Cardiac fibroblast (primary cell): ENCODE data around the gene MAB21L4.
A peak's percentile ranks its signal among the peaks of the same experiment; 100 is the strongest.

Source experiments
- DNase-seq, 2 donors: peaks; one replicate each; pipeline versions ENCODE4 v3.0.0 to v3.0.0-alpha.2; 2010; ENCODE audit warnings: low read depth in 2 of 2
- H3K4me3 ChIP-seq, 2 donors: replicated peaks in 1 of 2; 1 replicate in 1 of 2; 2 replicates in 1 of 2; pipeline ENCODE4 v1.5.1; 2011; ENCODE audit warnings: low read depth in 2 of 2, low read length in 2 of 2, mild to moderate bottlenecking in 2 of 2, moderate library complexity in 1 of 2
- CTCF ChIP-seq: IDR thresholded peaks from one replicate; pipeline ENCODE4 v1.5.1; 2011; ENCODE audit warnings: low read depth, mild to moderate bottlenecking, low read length, inconsistent platforms

The MAB21L4 gene

GRCh38 chr2:240871071-240871958, 24.6 kb downstream of the MAB21L4 start:
- DNase-seq, result no peak
- TF ChIP-seq CTCF, result no peak

DNA sequence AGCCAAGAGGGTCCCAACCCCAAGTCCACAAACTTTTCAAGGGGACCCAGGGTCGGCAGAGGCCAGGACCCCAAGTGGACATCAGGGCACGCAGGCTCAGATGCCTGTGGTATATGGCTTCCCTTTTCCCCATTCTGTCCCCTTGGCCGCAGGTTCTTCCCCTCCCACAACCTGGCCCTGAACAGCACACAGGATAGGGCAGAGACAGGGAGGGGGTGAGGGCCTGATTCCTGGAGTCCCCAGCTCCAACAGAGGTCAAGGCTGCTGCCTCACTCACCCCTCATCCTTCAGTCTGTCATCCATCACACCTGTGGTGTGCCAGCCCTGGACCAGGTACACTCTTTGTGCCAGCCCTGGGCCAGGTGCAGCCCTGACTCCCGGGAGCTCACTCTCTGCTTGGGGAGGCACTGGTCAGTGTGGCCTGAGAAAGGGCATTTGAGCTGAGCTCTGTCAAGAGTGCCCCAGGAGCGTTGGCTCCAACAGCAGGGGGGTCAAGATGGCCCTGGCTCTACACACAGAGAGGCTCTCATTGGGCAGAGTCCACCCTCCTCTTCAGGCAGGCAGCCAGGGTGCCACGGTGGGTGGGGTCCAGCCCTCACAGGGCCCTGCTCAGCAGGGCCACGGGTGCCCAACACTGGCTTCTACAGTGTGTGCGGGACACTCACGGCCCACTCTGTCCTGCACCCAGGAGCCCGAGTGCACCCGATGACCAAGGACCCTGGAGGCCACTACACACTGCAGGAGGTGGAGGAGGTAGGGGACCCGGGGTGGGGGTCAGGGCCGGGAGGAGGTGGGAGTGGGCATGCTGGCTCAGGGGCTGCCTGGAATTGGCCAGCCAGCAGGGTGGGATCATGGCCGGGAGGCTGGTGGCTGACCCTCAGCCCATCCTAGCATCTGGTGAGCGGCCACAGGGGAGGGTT, 25.7 kb downstream of the MAB21L4 start:
- no peak overlapping the region for H3K4me3 ChIP-seq
- no peak for TF ChIP-seq CTCF
- DNase-seq, result no peak

More at GRCh38 chr2:240871071-240871958, 24.6 kb downstream of the MAB21L4 start:
- no peak overlapping the region for H3K4me3 ChIP-seq

DNA sequence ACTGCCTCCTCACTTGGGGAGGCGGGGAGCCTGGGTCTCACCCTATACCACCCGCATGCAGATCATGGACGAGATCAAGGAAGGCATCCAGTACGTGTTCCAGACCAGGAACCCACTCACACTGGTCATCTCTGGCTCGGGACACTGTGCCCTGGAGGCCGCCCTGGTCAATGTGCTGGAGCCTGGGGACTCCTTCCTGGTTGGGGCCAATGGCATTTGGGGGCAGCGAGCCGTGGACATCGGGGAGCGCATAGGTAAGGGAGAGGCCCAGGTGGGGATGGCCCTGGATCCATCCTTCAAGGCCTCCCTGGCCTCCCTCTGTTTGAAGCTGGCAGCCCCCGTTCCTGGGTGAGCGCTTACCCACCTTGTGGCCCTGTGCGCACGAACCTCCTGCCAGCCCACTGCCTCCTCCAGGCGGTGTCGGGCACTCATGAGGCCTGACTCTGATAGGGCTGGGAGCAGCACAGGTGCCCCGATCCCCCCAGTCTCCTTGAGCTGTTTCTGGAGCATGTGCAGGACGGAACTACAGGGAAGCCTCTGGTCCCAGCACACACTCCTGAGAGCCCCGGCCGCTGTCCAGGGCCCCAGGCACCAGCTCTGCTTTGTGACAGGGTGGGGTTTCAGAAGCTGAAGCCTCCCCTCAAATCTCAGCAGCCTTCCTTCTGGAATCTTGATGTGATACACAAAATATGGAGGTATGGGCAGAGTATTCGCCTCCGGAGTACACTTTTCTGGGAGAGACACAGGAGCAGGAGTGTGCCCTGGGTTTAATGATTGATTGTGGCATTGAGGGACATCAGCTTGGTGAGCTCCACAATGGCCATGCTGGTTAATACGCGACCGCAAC, 26.6 kb downstream of the MAB21L4 start:
- H3K4me3 ChIP-seq, result no peak overlapping the region
- TF ChIP-seq CTCF, result no peak
- no peak for DNase-seq

DNA sequence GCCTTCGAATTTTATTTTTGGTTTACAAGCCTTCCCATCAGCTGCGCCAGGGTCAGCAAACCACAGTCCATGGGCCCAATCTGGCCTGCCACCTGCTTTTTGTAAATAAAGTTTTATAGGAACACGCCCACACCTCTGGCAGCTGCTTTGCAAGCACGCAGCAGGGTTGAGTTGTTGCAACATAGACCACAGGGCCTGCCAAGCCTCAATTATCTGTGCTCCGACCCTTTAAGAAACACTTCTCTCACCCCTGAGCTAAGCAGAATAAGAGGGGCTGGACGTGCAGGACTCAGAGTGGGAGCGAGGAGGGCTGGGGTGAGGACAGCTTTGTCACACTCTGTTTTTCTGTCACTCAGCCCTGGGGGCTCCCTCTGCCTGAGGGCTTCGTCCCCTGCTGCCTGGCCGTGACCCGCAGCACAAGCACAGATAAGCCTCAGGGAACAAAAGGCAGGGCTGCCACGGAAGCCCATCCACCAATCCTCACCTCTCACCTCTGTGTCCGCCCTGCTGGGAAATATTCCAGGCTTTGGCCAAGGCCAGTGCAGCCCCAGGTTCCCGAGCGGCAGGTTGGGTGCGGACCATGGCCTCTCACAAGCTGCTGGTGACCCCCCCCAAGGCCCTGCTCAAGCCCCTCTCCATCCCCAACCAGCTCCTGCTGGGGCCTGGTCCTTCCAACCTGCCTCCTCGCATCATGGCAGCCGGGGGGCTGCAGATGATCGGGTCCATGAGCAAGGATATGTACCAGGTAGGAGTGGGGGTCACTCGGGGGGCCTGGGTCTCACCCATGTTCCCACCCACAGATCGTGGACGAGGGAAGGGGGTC, 27.5 kb downstream of the MAB21L4 start, which contains the start of gene AGXT:
AGXT (plus strand) TSS at position 539 of the 823 bp plus-strand sequence; CDS start at position 581, 42 bp downstream.
- peak; percentile 14 to 72 for DNase-seq
- H3K4me3 ChIP-seq, result no peak within 1 kb of the TSS
- TF ChIP-seq CTCF, result no peak

DNA sequence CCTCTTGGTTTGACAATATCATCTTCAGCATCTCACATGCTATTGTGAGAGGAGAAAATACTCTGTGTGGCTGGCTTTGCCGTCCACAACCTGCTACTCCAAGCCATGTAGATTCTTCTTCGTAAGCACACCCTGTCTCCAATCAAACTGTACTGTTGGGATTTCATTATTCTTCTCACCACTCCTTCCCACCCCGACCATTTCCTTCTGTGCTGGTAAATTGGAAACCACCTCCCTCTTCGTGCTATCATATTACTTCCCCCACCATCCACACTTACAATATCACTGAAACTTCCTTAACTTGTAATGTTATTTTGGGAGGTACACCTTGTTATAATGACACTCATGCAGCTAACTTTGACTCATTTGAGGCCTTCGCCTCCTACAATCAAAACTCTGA, 30.6 kb downstream of the MAB21L4 start:
- DNase-seq, result no peak
- no peak overlapping the region for H3K4me3 ChIP-seq
- no peak for TF ChIP-seq CTCF
